Panc1 (cell line): Measurements from ENCODE around the gene ROS1. TPM values are rescaled to one million over a fixed set of nuclear protein-coding genes. Genes with fewer than 3 reads are reported as not detected.
A peak's percentile ranks its signal among the peaks of the same experiment; 100 is the strongest.

ENCODE experiments used
- ATAC-seq: fragments of 200-7000 bp; cut with Tn5 transposase; 2 replicates; pipeline ENCODE4 v1.9.1; 2020; ENCODE audit warnings: mild to moderate bottlenecking, moderate library complexity
- BruUV-seq: library from RNA; stranded (reverse); fragments of 400-500 nt; replicated peaks from 2 replicates; lab custom pipeline; 2021; lab: Mats Ljungman, UMichigan
- CTCF ChIA-PET: fragments of 300-600 bp; sonication (Branson Sonifier 250); formaldehyde crosslinking; loops from one replicate; lab custom pipeline; 2022; ENCODE audit warnings: antibody characterized with exemption; lab: Charles Lee
- POLR2A ChIA-PET: fragments of 300-600 bp; sonication (Branson Sonifier 250); formaldehyde crosslinking; loops from one replicate; lab custom pipeline; 2022; ENCODE audit warnings: antibody characterized with exemption; lab: Charles Lee
- DNase-seq: peaks from one replicate; pipeline ENCODE4 v3.0.0-alpha.2; 2010; ENCODE audit warnings: low read depth, low spot score
- H3K27ac ChIP-seq: 2 replicates; pipeline ENCODE4 v1.5.1; 2011; ENCODE audit warnings: mild to moderate bottlenecking, low read length, inconsistent platforms
- H3K27me3 ChIP-seq: fragments of 200-500 bp; sonication (Bioruptor generic); 2 replicates; pipeline ENCODE4 v1.6.0; 2014; ENCODE audit warnings: low read length, inconsistent platforms; ENCODE audit not compliant: control insufficient read depth, insufficient read depth
- H3K36me3 ChIP-seq: fragments of 200-500 bp; sonication (Bioruptor generic); 2 replicates; pipeline ENCODE4 v1.5.1; 2014; ENCODE audit warnings: inconsistent platforms, mild to moderate bottlenecking, low read length, moderate library complexity; ENCODE audit not compliant: control insufficient read depth, insufficient read depth
- H3K4me1 ChIP-seq: 2 replicates; pipeline ENCODE4 v1.5.1; 2011; ENCODE audit warnings: inconsistent platforms, mild to moderate bottlenecking, low read length, moderate library complexity; ENCODE audit not compliant: control insufficient read depth, insufficient read depth
- H3K4me3 ChIP-seq, 2 experiments: 2 replicates each; pipeline ENCODE4 v1.5.1; 2011 to 2012; ENCODE audit warnings: low read depth in 2 of 2, low read length in 2 of 2, mild to moderate bottlenecking in 2 of 2, inconsistent platforms in 1 of 2, moderate library complexity in 1 of 2
- H3K9me3 ChIP-seq: fragments of 200-500 bp; sonication (Bioruptor generic); 2 replicates; pipeline ENCODE4 v1.5.1; 2014; ENCODE audit warnings: low read depth, mild to moderate bottlenecking, inconsistent platforms, low read length, moderate library complexity; ENCODE audit not compliant: control insufficient read depth, insufficient read depth
- CTCF ChIP-seq: fragments of 450-650 bp; IDR thresholded peaks from 2 replicates; pipeline ENCODE4 v1.5.1; 2017; ENCODE audit warnings: mild to moderate bottlenecking
- POLR2AphosphoS5 ChIP-seq: IDR thresholded peaks from 2 replicates; pipeline ENCODE4 v1.6.1; 2012; ENCODE audit warnings: mild to moderate bottlenecking, low read depth, low read length, moderate library complexity
- REST ChIP-seq, 2 experiments: IDR thresholded peaks; 2 replicates each; pipeline ENCODE4 v1.6.1; 2011 to 2012; ENCODE audit warnings: low read depth in 2 of 2, control low read depth in 1 of 2, low read length in 1 of 2, mild to moderate bottlenecking in 1 of 2, moderate library complexity in 1 of 2; ENCODE audit not compliant: insufficient read depth in 1 of 2
- SIN3A ChIP-seq: IDR thresholded peaks from 2 replicates; pipeline ENCODE4 v1.6.1; 2012; ENCODE audit warnings: low read depth, mild to moderate bottlenecking, low read length, moderate library complexity, borderline replicate concordance; ENCODE audit not compliant: insufficient read depth
- TCF7L2 ChIP-seq: IDR thresholded peaks from 2 replicates; pipeline ENCODE4 v1.6.1; 2011; ENCODE audit warnings: mild to moderate bottlenecking, low read depth, low read length, inconsistent platforms
- in situ Hi-C: cut with HindIII; loops from 2 replicates; pipeline ENCODE4 v1.10.0; 2016; ENCODE audit warnings: low sequenced_read_pairs, low pct_unique_long_range_greater_than_20kb
- intact Hi-C: fragments of 100-400 bp; cut with micrococcal nuclease; formaldehyde crosslinking; loops from one replicate; pipeline ENCODE4 v1.10.0; 2022; ENCODE audit not compliant: unreplicated experiment
- total RNA-seq: library from RNA; stranded (reverse); gene quantifications from one replicate; pipeline ENCODE4 v1.2.1, GENCODE V29; 2021; ENCODE audit not compliant: unreplicated experiment

Gene ROS1
- total RNA-seq, 1 experiment from 2014 or later = 0.10 TPM

GRCh38 chr6:117399126-117399525 lies 26.6 kb downstream of the ROS1 start:
- CTCF ChIA-PET = interaction anchor here (0.7 to 1.5 kb wide), 2 partner anchors 50 to 462 kb away, joined by 3 to 4 read pairs; no protein-coding TSS in a partner anchor

GRCh38 chr6:117397536-117398227 lies 28.1 kb downstream of the ROS1 start:
- Histone ChIP-seq H3K4me1 (no peaks in the 10 kb centered on the region), H3K27ac (no peak overlapping the region), H3K4me3 (no peak overlapping the region), H3K9me3 (no peaks in the 10 kb centered on the region), H3K36me3 (no peaks in the 10 kb centered on the region), H3K27me3 (no peaks in the 10 kb centered on the region)
- TF ChIP-seq CTCF (no peak), POLR2AphosphoS5 (no peak), REST (IDR thresholded peaks at IDR 0.05; ENCODE audit: insufficient read depth in 1 of 2, low read depth in 2 of 2, low read length in 1 of 2) (no peak), TCF7L2 (no peak), SIN3A (no peak)
- DNase-seq (no peak), ATAC-seq (no peak)
- in situ Hi-C loops (no loop called here), intact Hi-C loops (no loop called here)
- POLR2A ChIA-PET = no interaction called here
- no TSS peak for BruUV-seq
- CTCF ChIA-PET = no interaction called here

More at GRCh38 chr6:117399126-117399525, 26.6 kb downstream of the ROS1 start:
- no peak for TF ChIP-seq POLR2AphosphoS5
- no peak for TF ChIP-seq TCF7L2
- no peak for TF ChIP-seq REST (IDR thresholded peaks at IDR 0.05; ENCODE audit: insufficient read depth in 1 of 2, low read depth in 2 of 2, low read length in 1 of 2)
- no peak for TF ChIP-seq SIN3A
- no peak for TF ChIP-seq CTCF
- no TSS peak for BruUV-seq
- Histone ChIP-seq H3K27ac (no peak overlapping the region), H3K4me3 (no peak overlapping the region), H3K9me3 (no peaks in the 10 kb centered on the region), H3K36me3 (no peaks in the 10 kb centered on the region), H3K27me3 (no peaks in the 10 kb centered on the region), H3K4me1 (no peaks in the 10 kb centered on the region)
- POLR2A ChIA-PET = no interaction called here
- 0 out of 2 replicates have a peak, but pooled peaks have one; percentile 14 for ATAC-seq
- intact Hi-C loops = no loop called here
- in situ Hi-C loops = no loop called here
- DNase-seq = no peak
